GM12872 (cell line): ENCODE measurements around the gene MAU2.

Source experiments
- TF ChIP-seq, protein P1 (sequence below): IDR thresholded peaks from 3 replicates; pipeline ENCODE4 v1.5.1; 2011; ENCODE audit warnings: low read depth, mild to moderate bottlenecking, low read length, moderate library complexity; ENCODE audit not compliant: insufficient read depth

Gene MAU2

DNA sequence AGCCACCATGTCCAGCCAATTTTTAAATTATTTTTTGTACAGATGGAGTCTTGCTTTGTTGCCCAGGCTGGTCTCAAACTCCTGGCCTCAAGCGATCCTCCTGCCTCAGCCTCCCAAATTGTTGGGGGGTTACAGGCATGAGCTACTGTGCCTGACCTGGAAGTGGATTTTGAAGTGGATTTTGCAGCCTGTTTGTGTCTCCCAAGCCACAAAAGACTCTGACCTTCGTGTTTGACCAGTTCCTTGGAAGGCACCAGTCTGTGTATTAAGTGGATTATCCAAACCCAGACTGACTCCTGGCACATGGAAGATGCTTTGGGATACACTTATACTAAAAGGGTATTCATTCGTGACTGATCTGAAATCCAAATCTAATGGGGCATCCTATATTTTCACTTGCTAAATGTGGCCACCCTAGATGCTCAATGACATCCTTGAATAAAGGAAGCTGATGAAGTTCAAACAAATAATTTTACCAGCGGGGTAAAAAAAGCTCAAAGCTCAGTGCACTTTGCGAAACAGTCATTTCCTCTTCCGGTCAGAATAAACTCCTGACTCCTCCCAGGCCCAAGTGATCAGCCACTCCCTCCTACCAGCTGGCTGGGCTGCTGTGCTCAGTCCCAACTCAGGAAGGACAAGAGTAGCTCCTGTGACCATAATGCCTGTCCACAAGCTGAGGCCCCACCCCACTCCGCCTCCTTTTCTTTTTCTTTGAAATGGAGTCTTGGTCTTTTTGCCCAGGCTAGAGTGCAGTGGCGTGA is 52.2 kb downstream of the MAU2 start:
- TF ChIP-seq, protein P1, sequence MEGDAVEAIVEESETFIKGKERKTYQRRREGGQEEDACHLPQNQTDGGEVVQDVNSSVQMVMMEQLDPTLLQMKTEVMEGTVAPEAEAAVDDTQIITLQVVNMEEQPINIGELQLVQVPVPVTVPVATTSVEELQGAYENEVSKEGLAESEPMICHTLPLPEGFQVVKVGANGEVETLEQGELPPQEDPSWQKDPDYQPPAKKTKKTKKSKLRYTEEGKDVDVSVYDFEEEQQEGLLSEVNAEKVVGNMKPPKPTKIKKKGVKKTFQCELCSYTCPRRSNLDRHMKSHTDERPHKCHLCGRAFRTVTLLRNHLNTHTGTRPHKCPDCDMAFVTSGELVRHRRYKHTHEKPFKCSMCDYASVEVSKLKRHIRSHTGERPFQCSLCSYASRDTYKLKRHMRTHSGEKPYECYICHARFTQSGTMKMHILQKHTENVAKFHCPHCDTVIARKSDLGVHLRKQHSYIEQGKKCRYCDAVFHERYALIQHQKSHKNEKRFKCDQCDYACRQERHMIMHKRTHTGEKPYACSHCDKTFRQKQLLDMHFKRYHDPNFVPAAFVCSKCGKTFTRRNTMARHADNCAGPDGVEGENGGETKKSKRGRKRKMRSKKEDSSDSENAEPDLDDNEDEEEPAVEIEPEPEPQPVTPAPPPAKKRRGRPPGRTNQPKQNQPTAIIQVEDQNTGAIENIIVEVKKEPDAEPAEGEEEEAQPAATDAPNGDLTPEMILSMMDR, result no peak

- TF ChIP-seq, protein P1, result no peak
Observed at GRCh38 chr19:19379527-19379926, 58.9 kb downstream of the MAU2 start.

- TF ChIP-seq, protein P1, result no peak
Observed at GRCh38 chr19:19381007-19381926, 60.6 kb downstream of the MAU2 start.

DNA sequence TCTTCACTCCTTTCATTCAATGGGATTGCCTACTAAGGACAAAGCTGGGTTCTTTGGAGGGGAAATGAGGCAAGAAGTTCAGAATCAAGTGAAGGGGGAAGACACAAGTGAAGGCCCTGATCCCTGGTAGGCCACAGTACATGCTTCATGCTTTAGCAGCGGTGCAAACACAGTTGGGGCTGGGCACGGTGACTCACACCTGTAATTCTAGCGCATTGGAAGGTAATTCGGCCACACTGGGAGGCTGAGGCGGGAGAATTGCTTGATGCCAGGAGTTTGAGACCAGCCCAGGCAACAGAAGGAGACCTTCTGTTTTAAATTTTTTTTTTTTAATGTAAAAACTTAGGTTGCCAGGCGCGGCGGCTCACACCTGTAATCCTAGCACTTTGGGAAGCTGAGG is 61.5 kb downstream of the MAU2 start:
- TF ChIP-seq, protein P1, result no peak

- TF ChIP-seq, protein P1, result no peak
Observed at GRCh38 chr19:19384486-19384885, 63.9 kb downstream of the MAU2 start.

DNA sequence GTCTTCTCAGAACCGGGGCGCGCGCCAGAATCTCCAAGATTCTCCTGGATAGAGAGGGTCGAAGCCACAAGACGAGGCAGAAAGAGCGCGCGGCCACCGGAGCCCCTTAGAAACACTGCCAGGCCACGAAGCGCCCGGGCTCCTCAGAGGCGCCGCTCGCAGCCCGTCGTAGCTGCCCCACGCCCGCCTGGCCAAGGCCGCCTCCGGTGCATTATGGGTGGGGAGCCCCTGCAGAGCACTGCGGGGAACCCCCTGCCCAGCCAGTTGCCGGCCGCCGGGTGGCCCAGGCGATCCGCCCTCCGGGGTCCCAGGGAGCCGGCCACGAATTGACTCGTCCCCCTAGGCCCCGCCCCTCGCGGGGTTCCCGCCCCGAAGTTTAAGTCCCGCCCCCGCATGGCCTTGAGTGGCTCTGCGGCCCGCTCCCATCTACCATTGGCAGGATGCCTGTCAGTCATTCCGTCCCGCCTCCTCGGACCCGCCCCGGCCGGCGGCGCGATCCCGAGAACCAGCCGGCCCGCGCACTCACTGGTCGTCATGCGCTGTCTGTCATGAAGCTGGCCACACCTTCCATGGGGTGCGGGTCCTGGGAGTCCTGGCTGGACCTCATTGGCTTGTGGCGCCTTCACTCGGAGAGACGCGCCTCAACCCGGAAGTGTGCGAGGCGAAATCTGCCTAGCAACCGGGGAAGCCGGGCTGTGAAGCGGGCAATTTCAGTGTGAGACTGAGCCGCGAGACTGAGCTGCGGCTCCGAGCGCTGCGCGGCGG is 64.7 kb downstream of the MAU2 start:
- TF ChIP-seq, protein P1, result 0 out of 3 replicates have a peak, but pooled peaks have one; percentile 9
